ENCODE data around the gene CADM2.

Gene CADM2

GRCh38 chr3:85304360-85304964, 345.7 kb downstream of the CADM2 start:
- no peak for DNase-seq (ENCODE audit: low read depth in 4 of 4, low spot score in 1 of 4)

- DNase-seq (ENCODE audit: low read depth in 4 of 4, low spot score in 1 of 4): no peak
Measured at GRCh38 chr3:85312331-85312730, 353.5 kb downstream of the CADM2 start.

GRCh38 chr3:85313380-85313779, 354.6 kb downstream of the CADM2 start:
- DNase-seq (ENCODE audit: low read depth in 4 of 4, low spot score in 1 of 4): no peak

GRCh38 chr3:85316252-85316651, 357.5 kb downstream of the CADM2 start:
- DNase-seq (ENCODE audit: low read depth in 4 of 4, low spot score in 1 of 4): no peak

- no peak for DNase-seq (ENCODE audit: low read depth in 4 of 4, low spot score in 1 of 4)
Measured at GRCh38 chr3:85321892-85322291, 363.1 kb downstream of the CADM2 start.

GRCh38 chr3:85330071-85330470, 371.3 kb downstream of the CADM2 start:
- no peak for DNase-seq (ENCODE audit: low read depth in 4 of 4, low spot score in 1 of 4)

- no peak for DNase-seq (ENCODE audit: low read depth in 4 of 4, low spot score in 1 of 4)
Measured at GRCh38 chr3:85337895-85338294, 379.1 kb downstream of the CADM2 start.

- no peak for DNase-seq (ENCODE audit: low read depth in 4 of 4, low spot score in 1 of 4)
Measured at GRCh38 chr3:85342915-85343314, 384.1 kb downstream of the CADM2 start.

- DNase-seq (ENCODE audit: low read depth in 4 of 4, low spot score in 1 of 4): no peak
Measured at GRCh38 chr3:85355572-85355971, 396.8 kb downstream of the CADM2 start.

GRCh38 chr3:85360742-85361387, 402.1 kb downstream of the CADM2 start:
- peak in 1 of 4 experiments; percentile 0 for DNase-seq (ENCODE audit: low read depth in 4 of 4, low spot score in 1 of 4)

GRCh38 chr3:85364296-85364909, 405.6 kb downstream of the CADM2 start:
- DNase-seq (ENCODE audit: low read depth in 4 of 4, low spot score in 1 of 4): no peak

- no peak for DNase-seq (ENCODE audit: low read depth in 4 of 4, low spot score in 1 of 4)
Measured at GRCh38 chr3:85370341-85370740, 411.6 kb downstream of the CADM2 start.

GRCh38 chr3:85376131-85376530, 417.3 kb downstream of the CADM2 start:
- DNase-seq (ENCODE audit: low read depth in 4 of 4, low spot score in 1 of 4): no peak

- no peak for DNase-seq (ENCODE audit: low read depth in 4 of 4, low spot score in 1 of 4)
Measured at GRCh38 chr3:85377115-85377514, 418.3 kb downstream of the CADM2 start.

GRCh38 chr3:85384372-85384771, 425.6 kb downstream of the CADM2 start:
- DNase-seq (ENCODE audit: low read depth in 4 of 4, low spot score in 1 of 4): no peak

- no peak for DNase-seq (ENCODE audit: low read depth in 4 of 4, low spot score in 1 of 4)
Measured at GRCh38 chr3:85387913-85388505, 429.2 kb downstream of the CADM2 start.

- DNase-seq (ENCODE audit: low read depth in 4 of 4, low spot score in 1 of 4): no peak
Measured at GRCh38 chr3:85394424-85394823, 435.6 kb downstream of the CADM2 start.

- no peak for DNase-seq (ENCODE audit: low read depth in 4 of 4, low spot score in 1 of 4)
Measured at GRCh38 chr3:85397434-85397833, 438.6 kb downstream of the CADM2 start.

- DNase-seq (ENCODE audit: low read depth in 4 of 4, low spot score in 1 of 4): no peak
Measured at GRCh38 chr3:85426121-85426520, 467.3 kb downstream of the CADM2 start.

GRCh38 chr3:85427467-85427866, 468.7 kb downstream of the CADM2 start:
- no peak for DNase-seq (ENCODE audit: low read depth in 4 of 4, low spot score in 1 of 4)

- no peak for DNase-seq (ENCODE audit: low read depth in 4 of 4, low spot score in 1 of 4)
Measured at GRCh38 chr3:85432081-85432480, 473.3 kb downstream of the CADM2 start.

GRCh38 chr3:85433319-85433718, 474.5 kb downstream of the CADM2 start:
- DNase-seq (ENCODE audit: low read depth in 4 of 4, low spot score in 1 of 4): no peak

Data from stimulated activated CD4-positive, alpha-beta T cell treated with anti-CD3 and anti-CD28 coated beads, Interleukin-1b, Interleukin-23, amount 100 ng/mL, for 24 hours (primary cell).